ENCODE data around the gene BZW2.
"Not testable (repeated sequence)": the region's sequence is repeated elsewhere in the genome, so short reads cannot be mapped to it uniquely, and the experiment has no call there.

BZW2 gene

GRCh38 chr7:16675277-16675676 lies 29.3 kb downstream of the BZW2 start:
- DNase-seq = no peak

GRCh38 chr7:16677978-16678494 lies 32.1 kb downstream of the BZW2 start:
- DNase-seq = no peak

DNA sequence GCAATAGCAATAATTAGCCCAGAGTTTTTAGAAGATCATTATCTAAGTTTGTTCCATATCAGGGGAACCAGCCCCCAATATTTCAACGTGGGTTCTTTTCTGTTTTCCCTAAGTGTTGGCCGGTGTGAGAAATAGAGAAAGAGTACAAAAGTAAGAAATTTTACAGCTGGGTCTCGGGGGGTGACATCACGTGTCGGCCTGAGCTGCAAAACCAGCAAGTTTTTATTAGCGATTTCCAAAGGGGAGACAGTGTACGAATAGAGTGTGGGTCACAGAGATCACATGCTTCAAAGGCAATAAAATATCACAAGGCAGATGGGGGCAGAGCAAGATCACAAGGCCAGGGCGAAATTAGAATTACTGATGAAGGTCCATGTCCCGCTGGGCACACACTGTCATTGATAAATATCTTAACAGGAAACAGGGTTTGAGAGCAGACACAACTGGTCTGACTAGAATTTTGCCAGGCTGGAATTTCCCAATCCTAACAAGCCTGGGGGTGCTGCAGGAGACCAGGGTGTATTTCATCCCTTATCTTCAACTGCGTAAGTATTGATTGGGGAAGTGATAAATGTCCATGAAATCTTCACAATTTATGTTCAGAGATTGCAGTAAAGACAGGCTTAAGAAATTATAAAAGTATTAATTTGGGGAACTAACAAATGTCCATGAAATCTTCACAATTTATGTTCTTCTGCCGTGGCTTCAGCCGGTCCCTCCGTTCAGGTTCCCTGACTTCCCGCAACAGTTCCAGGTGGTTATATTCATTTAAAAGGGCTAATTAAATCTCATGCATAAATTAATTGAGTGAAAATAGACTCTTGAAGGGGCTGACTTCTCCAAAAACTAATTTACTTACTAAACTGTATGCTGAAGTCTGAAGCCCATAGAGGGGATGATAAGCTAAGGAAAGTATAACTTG lies 32.9 kb downstream of the BZW2 start:
- DNase-seq = not testable (repeated sequence)

DNA sequence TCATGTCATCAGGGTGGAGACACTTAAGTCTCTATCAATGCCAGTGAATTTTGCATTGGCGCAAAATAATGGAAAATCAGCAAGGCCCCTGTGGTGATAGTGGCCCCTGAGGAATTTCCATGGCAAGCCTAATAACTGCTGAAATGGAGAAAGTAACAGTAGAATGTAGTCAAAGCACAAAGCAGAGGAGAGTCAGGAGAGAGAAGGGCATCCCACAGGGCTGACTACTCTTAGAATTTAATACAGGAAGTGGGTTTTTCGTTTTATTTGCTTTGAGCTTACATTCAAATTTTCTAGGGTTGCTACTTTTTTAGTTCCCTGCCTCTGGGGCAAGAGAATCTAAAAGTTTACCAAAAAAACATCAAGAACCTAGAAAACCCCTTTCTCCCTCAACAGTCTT lies 39.0 kb downstream of the BZW2 start:
- no peak for DNase-seq

- DNase-seq = no peak
Measured at GRCh38 chr7:16685535-16685934, 39.6 kb downstream of the BZW2 start.

- no peak for DNase-seq
Measured at GRCh38 chr7:16688249-16688648, 42.3 kb downstream of the BZW2 start.

GRCh38 chr7:16691241-16691640 lies 45.3 kb downstream of the BZW2 start:
- DNase-seq = no peak

DNA sequence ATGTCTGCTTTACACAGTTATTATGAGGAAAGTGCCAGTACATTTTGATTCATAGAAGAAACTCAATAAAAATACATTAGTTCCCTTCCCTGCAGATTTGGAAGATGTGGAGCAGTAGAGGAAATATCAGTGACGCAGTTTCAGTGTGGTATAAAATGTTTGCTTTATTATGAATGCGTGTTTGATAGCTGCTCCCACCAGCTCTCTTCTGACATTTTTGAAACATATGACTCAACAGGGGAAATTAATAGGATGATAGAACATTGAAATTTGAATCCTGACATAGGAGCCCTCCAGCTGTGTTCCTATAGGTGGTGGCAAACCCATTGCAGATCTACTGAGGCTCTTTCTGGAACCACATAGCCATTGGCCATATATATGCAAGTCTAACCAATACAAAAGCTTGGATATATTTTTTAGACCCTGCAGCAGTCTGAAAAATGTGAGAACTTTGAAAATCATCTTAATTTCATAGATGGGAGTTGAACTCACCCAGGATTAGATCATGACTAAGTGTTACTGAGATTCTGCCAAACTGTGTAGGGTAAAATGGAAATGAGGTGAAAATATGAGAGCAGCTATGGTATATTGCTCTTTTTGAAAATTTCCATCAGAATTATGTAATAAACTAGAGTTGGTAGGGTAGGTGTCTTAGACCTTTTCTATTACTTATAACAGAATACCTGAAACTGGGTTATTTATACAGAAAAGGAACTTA lies 47.8 kb downstream of the BZW2 start:
- no peak for DNase-seq

DNA sequence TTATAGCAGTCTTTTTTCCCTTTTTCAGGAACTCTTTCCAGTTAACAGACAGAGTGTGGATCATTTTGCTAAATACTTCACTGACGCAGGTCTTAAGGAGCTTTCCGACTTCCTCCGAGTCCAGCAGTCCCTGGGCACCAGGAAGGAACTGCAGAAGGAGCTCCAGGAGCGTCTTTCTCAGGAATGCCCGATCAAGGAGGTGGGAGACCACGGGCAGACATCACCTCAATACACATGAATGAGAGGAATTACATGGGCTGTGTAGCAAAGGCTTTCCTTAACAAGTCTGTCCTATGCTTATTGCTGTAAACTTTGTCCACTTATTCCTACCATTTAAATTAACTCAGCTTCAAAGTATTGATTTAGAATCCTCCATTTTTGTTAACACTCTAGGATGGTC lies 48.8 kb downstream of the BZW2 start:
- DNase-seq = no peak

- DNase-seq = no peak
Measured at GRCh38 chr7:16695621-16696237, 49.7 kb downstream of the BZW2 start.

- DNase-seq = no peak
Measured at GRCh38 chr7:16697507-16698199, 51.7 kb downstream of the BZW2 start.

DNA sequence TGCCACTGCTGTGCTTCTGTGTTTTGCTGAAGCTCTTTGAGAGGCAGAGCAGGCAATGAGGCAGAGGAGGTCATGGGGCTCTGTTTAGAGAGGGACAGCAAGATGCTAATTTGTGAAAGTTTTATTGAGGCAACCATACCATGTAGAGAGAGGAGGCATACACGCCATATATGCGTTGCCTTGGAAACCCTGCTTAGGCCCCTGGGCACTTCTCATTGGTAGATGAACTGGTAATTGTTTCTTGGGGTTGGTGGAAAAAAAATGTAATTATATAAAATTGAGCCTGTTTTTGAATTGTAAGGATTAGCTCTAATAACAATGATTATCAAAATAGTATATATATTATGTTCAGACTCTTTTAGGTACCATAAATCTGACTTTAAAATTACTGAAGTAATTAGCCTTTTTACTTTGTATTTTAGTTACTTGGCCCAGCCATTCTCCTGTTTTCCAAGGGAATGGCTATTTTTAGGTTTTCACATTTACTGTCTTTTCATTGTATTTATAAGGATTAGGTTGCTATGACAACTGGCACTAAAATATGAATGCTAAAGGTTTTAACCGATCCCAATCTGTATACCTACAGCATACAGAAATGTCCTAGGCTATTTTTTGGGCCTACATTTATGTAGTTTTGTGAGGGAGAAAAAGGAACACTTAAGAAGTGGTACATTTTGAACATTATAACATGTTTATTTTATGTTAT lies 52.4 kb downstream of the BZW2 start:
- no peak for DNase-seq

- DNase-seq = no peak
Measured at GRCh38 chr7:16702441-16702840, 56.5 kb downstream of the BZW2 start.

GRCh38 chr7:16708511-16708910 lies 62.5 kb downstream of the BZW2 start:
- no peak for DNase-seq

GRCh38 chr7:16708980-16709379 lies 63.0 kb downstream of the BZW2 start:
- DNase-seq = no peak

DNA sequence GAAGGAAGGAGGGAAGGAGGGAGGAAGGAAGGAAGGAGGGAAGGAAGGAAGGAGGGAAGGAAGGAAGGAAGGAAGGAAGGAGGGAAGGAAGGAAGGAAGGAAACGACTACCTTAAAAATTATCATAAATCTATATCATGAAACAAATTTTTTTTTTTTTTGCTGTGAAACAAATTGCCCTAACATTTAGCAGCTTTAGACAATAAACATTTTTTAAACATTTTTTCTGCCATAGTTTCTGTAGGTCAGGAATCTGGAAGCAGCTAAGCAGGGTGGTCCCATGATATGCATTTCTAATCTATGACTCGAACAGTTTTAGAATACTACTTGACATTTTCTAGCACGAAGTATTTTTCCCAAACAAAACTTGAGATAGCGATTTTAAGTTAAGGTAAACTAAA lies 64.7 kb downstream of the BZW2 start:
- no peak for DNase-seq

GRCh38 chr7:16711730-16712129 lies 65.7 kb downstream of the BZW2 start:
- no peak for DNase-seq

DNA sequence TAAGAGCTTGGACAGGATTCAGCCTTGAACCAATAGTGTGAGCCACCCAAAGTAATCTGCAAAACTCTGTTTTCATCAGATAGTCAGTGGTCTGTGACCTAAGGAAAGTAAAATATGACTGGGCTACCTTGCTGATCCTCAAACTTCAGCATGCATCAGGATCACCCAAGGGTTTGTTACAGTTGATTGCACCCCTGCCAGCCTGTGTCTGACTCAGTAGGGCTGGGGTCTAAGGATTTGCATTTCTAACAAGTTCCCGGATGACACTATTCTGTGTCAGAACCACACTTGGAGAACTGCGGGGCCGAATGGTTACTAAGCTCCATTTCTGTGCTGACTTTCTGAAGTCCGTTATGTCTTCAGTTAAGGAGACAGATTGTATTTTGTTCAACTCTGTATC lies 66.9 kb downstream of the BZW2 start:
- no peak for DNase-seq

DNA sequence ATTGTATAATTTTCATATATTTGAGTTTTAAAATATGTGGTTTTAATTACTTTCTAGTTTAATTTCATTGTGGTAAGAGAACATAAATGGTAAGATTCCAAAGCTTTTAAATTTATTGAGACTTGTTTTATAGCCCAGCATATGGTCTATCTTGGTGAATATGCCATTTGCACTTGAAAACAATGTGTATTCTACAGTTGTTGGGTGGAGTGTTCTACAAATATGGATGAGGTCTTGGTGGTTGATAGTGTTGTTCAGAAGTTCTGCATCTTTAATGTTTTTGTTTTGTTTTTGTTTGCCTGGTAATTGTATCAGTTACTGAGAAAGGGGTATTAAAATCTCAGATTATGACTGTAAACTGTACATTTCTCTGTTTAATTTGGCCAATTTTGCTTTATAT lies 69.9 kb downstream of the BZW2 start:
- DNase-seq = no peak

- no peak for DNase-seq
Measured at GRCh38 chr7:16718111-16718656, 72.2 kb downstream of the BZW2 start.

DNA sequence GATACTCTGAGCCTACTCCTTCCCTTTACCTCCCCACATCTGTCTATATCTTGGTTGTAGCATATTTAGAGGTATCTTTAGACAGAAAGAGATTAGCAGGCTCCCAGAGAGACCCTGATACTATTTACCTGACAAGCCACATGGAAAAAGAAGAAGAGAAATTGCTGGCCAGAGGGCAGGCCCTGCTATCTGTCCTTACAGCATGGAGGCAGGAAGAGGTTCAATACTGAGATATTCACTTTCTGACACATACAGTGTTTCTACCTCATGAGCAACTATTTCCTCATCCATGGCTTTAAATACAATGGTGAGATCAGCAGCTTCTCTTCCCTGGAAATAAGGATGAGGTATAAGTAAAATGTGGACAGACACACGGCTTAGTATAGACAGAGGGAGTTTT lies 73.7 kb downstream of the BZW2 start:
- DNase-seq = no peak

DNA sequence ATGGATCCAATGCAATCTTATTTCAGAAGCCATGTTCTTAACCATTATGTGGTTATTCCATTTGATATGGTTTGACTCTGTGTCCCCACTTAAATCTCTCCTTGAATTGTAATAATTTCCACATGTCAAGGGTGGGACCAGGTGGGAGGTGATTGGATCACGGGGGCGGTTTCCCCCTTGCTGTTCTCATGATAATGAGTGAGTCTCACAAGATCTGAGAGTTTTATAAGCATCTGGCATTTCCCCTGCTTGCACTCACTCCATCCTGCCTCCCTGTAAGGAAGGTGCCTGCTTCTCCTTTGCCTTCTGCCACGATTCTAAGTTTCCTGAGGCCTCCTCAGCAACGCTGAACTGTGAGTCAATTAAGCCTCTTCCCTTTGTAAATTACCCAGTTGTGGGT lies 75.6 kb downstream of the BZW2 start:
- DNase-seq = no peak

Data from SIG-M5 (cell line).